Stimulated activated naive CD8-positive, alpha-beta T cell treated with anti-CD3 and anti-CD28 coated beads, Interleukin-15, amount 100 ng/mL, for 72 hours (primary cell): Measurements from ENCODE around the gene MMP17.

Experiments used
- ATAC-seq: fragments of 150-1000 bp; cut with Tn5 transposase; 2 replicates; pipeline ENCODE4 v1.10.0; 2021; ENCODE audit warnings: mild to moderate bottlenecking, moderate library complexity
- DNase-seq, 2 donors: peaks; one replicate each; pipeline ENCODE4 v3.0.0; 2021 to 2022
- H3K27ac Mint-ChIP-seq, 2 donors: one replicate each; pipeline ENCODE4 v1.8.0; 2022; ENCODE audit warnings: mild to moderate bottlenecking in 2 of 2, mixed read lengths in 2 of 2, moderate library complexity in 2 of 2
- H3K27me3 Mint-ChIP-seq: one replicate; pipeline ENCODE4 v1.8.0; 2022; ENCODE audit warnings: mixed read lengths
- H3K4me1 Mint-ChIP-seq: one replicate; pipeline ENCODE4 v1.8.0; 2022; ENCODE audit warnings: mild to moderate bottlenecking, mixed read lengths
- H3K4me3 Mint-ChIP-seq, 2 donors: one replicate each; pipeline ENCODE4 v1.8.0; 2022; ENCODE audit warnings: mild to moderate bottlenecking in 2 of 2, mixed read lengths in 2 of 2, moderate library complexity in 1 of 2
- H3K9me3 Mint-ChIP-seq, 2 donors: one replicate each; pipeline ENCODE4 v1.8.0; 2022; ENCODE audit warnings: mixed read lengths in 2 of 2

MMP17 gene

DNA sequence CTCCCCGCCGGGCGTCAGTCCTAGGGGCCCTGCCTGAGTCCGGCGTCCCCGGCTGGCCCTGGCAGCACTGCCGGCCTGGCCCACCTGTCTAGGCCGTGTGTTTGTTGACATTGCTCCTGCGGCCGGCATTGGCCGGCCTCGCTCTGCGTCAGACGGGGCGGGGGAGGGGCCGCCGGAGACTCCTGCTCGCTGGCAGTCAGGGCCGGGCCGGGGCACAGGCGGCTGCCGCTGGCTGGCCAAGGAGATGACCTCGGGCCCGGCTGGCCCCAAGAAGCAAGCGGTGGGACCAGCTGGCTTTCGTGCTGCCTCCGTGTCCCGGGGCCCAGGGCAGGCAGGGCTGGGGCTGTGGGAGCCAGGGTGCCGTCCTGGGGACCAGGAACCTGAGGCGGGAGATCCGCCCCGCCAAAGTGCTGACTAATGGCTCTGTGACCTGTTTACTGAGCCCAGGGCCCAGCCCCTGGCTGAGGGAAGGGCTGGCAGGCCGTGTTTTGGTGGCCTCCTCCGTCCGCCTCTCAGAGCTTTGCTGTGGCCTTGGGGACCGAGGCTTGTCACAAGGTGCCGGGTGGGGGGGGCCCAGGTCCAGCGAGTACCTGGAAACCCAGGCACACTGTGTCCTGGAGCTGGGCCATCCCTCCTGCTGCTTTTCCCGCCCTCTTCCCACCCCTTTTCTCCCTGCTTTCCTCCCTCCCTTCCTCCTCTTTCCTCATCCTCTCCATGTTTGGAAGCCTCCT is 68.1 kb downstream of the MMP17 start:
- Mint-ChIP-seq H3K9me3 (no peaks in the 10 kb centered on the region), H3K27ac (peak overlapping the region; percentile 57 to 96), H3K4me3 (peak overlapping the region; percentile 88 to 93), H3K27me3 (no peaks in the 10 kb centered on the region), H3K4me1 (peaks cover 35% of the 10 kb centered on the region)
- DNase-seq (peak; percentile 70 to 71), ATAC-seq (peak; percentile 83)

DNA sequence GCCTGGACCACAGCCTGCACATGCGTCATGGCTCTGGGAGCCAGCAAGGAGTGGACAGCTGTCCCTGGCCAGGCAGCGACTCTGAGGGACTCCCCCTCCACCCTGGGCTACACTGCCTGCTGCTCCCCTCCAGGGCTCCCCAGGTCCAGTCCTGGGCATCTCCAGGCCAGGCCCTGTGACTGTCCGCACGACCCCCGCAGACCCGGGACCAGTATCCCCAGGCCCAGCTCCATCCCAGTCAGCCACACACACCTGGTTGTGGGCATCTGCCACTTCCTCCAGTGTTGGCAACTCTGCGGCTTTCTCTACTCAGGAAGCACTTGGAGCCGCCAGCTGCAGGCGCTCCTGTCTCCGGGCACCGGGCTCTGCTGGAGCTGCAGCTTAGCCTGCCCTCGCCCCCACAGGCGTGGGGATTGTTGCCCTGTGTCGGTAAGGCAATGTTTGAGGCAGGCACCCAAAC is 68.6 kb downstream of the MMP17 start:
- Mint-ChIP-seq H3K27me3 (no peaks in the 10 kb centered on the region), H3K9me3 (no peaks in the 10 kb centered on the region), H3K27ac (peak overlapping the region; percentile 57 to 96), H3K4me3 (peak overlapping the region; percentile 88 to 93), H3K4me1 (peaks cover 40% of the 10 kb centered on the region)
- DNase-seq = no peak
- ATAC-seq = no peak

DNA sequence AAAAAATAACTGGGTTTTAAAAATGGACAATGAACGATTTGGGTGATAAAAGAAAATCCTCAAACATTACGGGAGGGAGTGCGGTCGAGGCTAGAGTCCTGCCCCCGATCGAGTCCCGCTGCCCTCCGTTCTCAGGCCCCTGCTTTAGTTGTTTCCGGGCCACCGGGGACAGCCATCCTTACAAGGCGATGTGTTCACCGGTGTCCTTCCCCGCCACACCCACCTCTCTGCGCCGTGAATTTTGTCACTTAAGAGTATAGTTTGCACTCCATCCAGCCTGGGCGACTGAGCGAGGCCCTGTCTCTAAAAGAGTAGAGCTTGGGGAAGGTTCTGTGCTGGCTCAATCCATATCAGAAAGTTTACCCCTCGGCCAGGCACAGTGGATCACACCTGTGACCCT is 69.1 kb downstream of the MMP17 start:
- ATAC-seq (no peak), DNase-seq (no peak)
- H3K27me3 Mint-ChIP-seq = no peaks in the 10 kb centered on the region
- H3K9me3 Mint-ChIP-seq = no peaks in the 10 kb centered on the region
- H3K27ac Mint-ChIP-seq = peak overlapping the region in 1 of 2 donors; percentile 96
- peak overlapping the region in 1 of 2 donors; percentile 88 for H3K4me3 Mint-ChIP-seq
- peaks cover 45% of the 10 kb centered on the region for H3K4me1 Mint-ChIP-seq

DNA sequence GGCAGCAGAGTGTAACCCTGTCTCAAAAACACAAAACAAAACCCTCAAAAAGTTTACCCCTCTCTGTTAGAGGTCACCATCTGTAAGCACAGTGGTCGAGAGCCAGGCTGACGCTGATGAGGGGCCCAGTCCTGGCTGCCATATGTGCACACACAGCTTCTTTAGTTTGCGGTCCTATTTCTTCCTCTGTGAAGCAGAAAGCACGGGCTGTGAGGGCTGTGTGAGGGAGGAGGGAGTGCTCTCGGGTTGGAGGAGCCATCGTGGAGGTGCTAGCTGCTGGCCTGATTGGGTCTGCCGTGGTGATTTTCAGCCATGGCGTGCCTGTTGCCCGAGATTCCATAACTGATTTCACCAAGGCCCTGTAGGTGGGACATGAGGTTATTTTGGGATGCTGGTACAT is 69.7 kb downstream of the MMP17 start:
- ATAC-seq = no peak
- H3K27me3 Mint-ChIP-seq = no peaks in the 10 kb centered on the region
- H3K27ac Mint-ChIP-seq = no peak overlapping the region
- H3K4me3 Mint-ChIP-seq = no peak overlapping the region
- DNase-seq = no peak
- peaks cover 48% of the 10 kb centered on the region for H3K4me1 Mint-ChIP-seq
- H3K9me3 Mint-ChIP-seq = no peaks in the 10 kb centered on the region

DNA sequence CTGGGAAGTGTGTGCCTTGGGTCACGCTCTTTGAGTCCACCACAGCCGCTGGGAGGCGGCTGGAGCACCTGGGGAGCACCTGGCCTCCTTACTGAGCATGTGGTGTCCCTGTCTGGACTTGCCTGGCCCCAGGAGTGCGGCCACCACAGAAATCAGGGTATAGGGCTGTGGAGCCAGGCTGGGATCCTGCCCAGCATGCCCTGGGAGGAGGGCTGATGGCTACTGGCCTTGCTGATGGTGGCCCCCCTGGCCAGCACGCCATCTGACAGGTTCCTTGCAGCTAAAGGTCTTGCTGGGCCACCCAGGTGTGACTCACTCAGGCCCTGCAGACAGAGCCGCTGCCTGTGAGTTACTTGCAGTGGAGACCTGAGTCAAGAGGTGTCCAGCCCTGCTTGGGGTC is 72.2 kb downstream of the MMP17 start:
- DNase-seq (no peak), ATAC-seq (no peak)
- no peaks in the 10 kb centered on the region for H3K9me3 Mint-ChIP-seq
- peaks cover 67% of the 10 kb centered on the region for H3K4me1 Mint-ChIP-seq
- H3K27ac Mint-ChIP-seq = no peak overlapping the region
- H3K27me3 Mint-ChIP-seq = no peaks in the 10 kb centered on the region
- no peak overlapping the region for H3K4me3 Mint-ChIP-seq
